ENCODE results near the gene TRPV3. TPM values are rescaled to one million over a fixed set of nuclear protein-coding genes. Genes with fewer than 3 reads are reported as not detected.

Gene TRPV3
- total RNA-seq, 1 experiment from 2014 or later: 1.4 TPM

DNA sequence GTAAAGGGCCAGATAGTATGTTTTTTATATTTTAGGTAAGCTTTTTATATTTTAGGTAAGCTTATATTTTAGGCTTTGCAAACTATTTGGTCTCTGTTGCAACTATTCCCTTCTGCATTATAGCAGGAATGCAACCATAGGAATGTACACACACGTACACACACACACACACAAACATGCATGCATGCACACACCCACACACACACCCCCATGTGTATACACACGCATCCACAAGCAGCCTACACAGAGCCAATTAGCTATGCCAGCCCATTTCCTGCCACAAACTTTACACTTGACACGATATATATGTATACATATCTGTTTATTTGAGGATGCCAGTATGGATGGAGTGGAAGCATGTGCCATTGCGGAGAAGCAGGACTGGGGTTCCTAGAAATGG lies 7.5 kb upstream of the TRPV3 start:
- no peak overlapping the region for H3K9ac ChIP-seq (ENCODE audit: low read length)
- intact Hi-C loops (cut with micrococcal nuclease): no loop called here
- TF ChIP-seq SIN3A (IDR thresholded peaks at IDR 0.05; ENCODE audit: low read depth): no peak
- TF ChIP-seq TCF7L2 (IDR thresholded peaks at IDR 0.05; ENCODE audit: borderline replicate concordance, extremely low read depth, insufficient read depth, insufficient read length): no peak
- TF ChIP-seq SRF (IDR thresholded peaks at IDR 0.05; ENCODE audit: low read depth): no peak
- no peak for TF ChIP-seq POLR2A (IDR thresholded peaks at IDR 0.05; ENCODE audit: borderline replicate concordance, extremely low read depth, insufficient read depth, insufficient read length)
- no peak for TF ChIP-seq YY1 (IDR thresholded peaks at IDR 0.05; ENCODE audit: extremely low read depth, insufficient replicate concordance, low read depth, low read length)
- TF ChIP-seq EZH2 (IDR thresholded peaks at IDR 0.05): no peak
- TF ChIP-seq ELF1 (IDR thresholded peaks at IDR 0.05; ENCODE audit: borderline replicate concordance, low read depth): no peak
- no peak for TF ChIP-seq ATF3 (IDR thresholded peaks at IDR 0.05)
- TF ChIP-seq RAD21 (IDR thresholded peaks at IDR 0.05; ENCODE audit: low read depth): no peak
- TF ChIP-seq CEBPB (IDR thresholded peaks at IDR 0.05; ENCODE audit: low read depth): no peak
- TF ChIP-seq, protein P1, sequence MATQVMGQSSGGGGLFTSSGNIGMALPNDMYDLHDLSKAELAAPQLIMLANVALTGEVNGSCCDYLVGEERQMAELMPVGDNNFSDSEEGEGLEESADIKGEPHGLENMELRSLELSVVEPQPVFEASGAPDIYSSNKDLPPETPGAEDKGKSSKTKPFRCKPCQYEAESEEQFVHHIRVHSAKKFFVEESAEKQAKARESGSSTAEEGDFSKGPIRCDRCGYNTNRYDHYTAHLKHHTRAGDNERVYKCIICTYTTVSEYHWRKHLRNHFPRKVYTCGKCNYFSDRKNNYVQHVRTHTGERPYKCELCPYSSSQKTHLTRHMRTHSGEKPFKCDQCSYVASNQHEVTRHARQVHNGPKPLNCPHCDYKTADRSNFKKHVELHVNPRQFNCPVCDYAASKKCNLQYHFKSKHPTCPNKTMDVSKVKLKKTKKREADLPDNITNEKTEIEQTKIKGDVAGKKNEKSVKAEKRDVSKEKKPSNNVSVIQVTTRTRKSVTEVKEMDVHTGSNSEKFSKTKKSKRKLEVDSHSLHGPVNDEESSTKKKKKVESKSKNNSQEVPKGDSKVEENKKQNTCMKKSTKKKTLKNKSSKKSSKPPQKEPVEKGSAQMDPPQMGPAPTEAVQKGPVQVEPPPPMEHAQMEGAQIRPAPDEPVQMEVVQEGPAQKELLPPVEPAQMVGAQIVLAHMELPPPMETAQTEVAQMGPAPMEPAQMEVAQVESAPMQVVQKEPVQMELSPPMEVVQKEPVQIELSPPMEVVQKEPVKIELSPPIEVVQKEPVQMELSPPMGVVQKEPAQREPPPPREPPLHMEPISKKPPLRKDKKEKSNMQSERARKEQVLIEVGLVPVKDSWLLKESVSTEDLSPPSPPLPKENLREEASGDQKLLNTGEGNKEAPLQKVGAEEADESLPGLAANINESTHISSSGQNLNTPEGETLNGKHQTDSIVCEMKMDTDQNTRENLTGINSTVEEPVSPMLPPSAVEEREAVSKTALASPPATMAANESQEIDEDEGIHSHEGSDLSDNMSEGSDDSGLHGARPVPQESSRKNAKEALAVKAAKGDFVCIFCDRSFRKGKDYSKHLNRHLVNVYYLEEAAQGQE (IDR thresholded peaks at IDR 0.05; ENCODE audit: low read depth): no peak
- no peak for TF ChIP-seq SP1 (IDR thresholded peaks at IDR 0.05; ENCODE audit: low read depth)
- TF ChIP-seq ZBTB33 (IDR thresholded peaks at IDR 0.05; ENCODE audit: extremely low read depth, insufficient replicate concordance, low read length): no peak
- no peak for TF ChIP-seq FOSL1 (IDR thresholded peaks at IDR 0.05; ENCODE audit: low read depth)
- no peak for TF ChIP-seq CBX3 (IDR thresholded peaks at IDR 0.05; ENCODE audit: low read depth)
- no peak for TF ChIP-seq POLR2AphosphoS5 (IDR thresholded peaks at IDR 0.05; ENCODE audit: low read depth, low read length)
- TF ChIP-seq CTCF (IDR thresholded peaks at IDR 0.05 in 2 of 3, conservative IDR thresholded peaks at IDR 0.05 in 1 of 3; ENCODE audit: borderline replicate concordance in 1 of 3, insufficient read depth in 1 of 3, low read depth in 2 of 3, low read length in 2 of 3): no peak
- TF ChIP-seq MAX (IDR thresholded peaks at IDR 0.05): no peak
- TF ChIP-seq JUND (IDR thresholded peaks at IDR 0.05): no peak
- H3K27me3 ChIP-seq (ENCODE audit: insufficient read depth, low read length): no peaks in the 10 kb centered on the region
- H3K4me2 ChIP-seq (ENCODE audit: low read length): no peak overlapping the region
- H3K4me1 ChIP-seq (ENCODE audit: control insufficient read depth in 1 of 2, insufficient read depth in 2 of 2, low read length in 2 of 2): no peaks in the 10 kb centered on the region
- POLR2A ChIA-PET: no interaction called here
- H4K20me1 ChIP-seq (ENCODE audit: insufficient read depth): no peaks in the 10 kb centered on the region
- no peaks in the 10 kb centered on the region for H3K79me2 ChIP-seq (ENCODE audit: insufficient read depth, low read length)
- H3K4me3 ChIP-seq (replicated peaks in 1 of 2; ENCODE audit: low read depth in 1 of 2, low read length in 2 of 2): no peak overlapping the region
- no peak for DNase-seq (ENCODE audit: low read depth, low spot score)
- RAD21 ChIA-PET (ENCODE audit: low non-redundant PET in 1 of 2, low total read pairs in 2 of 2, uncharacterized antibody in 2 of 2, unreplicated experiment in 2 of 2): no interaction called here
- H3K9me3 ChIP-seq (ENCODE audit: control insufficient read depth in 1 of 2, insufficient read depth in 1 of 2, low read depth in 1 of 2, low read length in 2 of 2): no peaks in the 10 kb centered on the region
- CTCF ChIA-PET: no interaction called here
- no peak for ATAC-seq
- no peaks in the 10 kb centered on the region for H3K36me3 ChIP-seq (ENCODE audit: control insufficient read depth in 1 of 2, insufficient read depth in 2 of 2, low read length in 2 of 2)
- H3K27ac ChIP-seq (ENCODE audit: low read depth, low read length): no peak overlapping the region
- no peak overlapping the region for H2AFZ ChIP-seq (ENCODE audit: low read depth, low read length, poor library complexity, severe bottlenecking)
- H3K9me2 ChIP-seq (ENCODE audit: insufficient read depth): no peaks in the 10 kb centered on the region
- no TSS peak for BruUV-seq (replicated peaks)

Data from HCT116 (cell line).